T-helper 1 cell (primary cell): ENCODE measurements around the gene COL18A1.

Experiments used
- DNase-seq, 5 donors: peaks; one replicate each; pipeline ENCODE4 v3.0.0-alpha.2; 2012 to 2020

Gene COL18A1

GRCh38 chr21:45456584-45457160 is 51.7 kb downstream of the COL18A1 start:
- no peak for DNase-seq

DNA sequence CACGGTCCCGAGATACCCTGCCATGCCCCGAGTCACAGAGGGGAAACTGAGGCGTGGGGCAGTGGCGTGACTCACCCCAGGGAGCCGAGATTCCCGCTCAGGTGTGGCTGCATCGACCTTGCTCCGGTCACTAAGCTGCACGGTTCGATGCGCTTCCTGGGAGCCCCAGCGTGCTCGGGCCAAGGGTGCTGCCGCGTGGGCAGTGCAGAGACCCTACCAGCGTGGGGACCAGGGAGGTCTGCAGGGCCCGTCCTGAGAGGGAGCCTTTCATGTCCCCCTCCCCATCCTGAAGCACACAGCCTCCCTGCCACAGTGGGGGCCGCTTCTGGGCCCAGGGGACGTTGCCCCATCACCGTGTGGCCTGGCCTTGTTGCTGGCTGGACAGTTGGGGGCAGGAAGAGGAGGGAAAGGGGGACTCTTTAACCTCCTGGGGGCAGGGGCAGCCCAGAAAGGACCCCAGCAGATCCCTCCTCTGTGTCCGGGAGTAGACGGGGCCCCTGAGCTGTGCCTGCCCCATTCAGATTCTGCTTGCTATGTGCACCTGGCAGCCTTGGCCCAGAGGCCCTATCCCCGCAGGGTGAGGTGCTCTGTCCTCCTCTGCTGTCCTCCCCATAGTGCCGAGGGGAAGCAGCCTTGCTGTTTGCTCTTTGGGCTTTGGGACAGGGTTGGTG is 52.3 kb downstream of the COL18A1 start:
- no peak for DNase-seq

GRCh38 chr21:45457832-45458172 is 52.8 kb downstream of the COL18A1 start:
- no peak for DNase-seq

GRCh38 chr21:45458281-45459170 is 53.6 kb downstream of the COL18A1 start:
- no peak for DNase-seq

GRCh38 chr21:45459171-45460010 is 54.4 kb downstream of the COL18A1 start:
- no peak for DNase-seq

DNA sequence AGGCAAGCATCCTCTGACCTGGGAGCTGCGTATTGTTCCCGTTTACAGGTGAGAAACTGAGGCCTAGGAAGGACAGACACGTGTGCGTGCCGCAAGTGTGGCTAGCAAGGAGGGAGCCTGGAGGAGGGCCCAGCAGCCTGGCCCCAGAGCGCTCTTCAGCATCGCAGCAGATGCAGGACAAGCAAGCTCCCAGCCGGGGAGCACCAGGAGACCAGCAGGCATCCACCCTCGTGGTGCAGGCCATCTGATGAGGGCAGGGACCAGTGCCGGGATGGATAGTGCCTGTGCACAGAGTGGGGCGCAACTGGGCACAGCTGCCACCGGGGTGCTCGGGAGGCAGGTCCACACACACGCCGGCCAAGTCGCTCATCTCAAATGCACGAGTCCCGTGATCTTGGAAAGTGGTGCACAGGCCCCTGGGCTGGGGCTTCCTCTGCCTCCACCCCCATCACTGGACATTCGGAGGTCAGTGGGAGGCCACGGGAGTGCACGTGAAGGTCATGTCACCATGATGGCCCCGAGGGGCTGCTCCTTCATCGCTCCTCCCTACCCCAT is 55.1 kb downstream of the COL18A1 start:
- DNase-seq = no peak

DNA sequence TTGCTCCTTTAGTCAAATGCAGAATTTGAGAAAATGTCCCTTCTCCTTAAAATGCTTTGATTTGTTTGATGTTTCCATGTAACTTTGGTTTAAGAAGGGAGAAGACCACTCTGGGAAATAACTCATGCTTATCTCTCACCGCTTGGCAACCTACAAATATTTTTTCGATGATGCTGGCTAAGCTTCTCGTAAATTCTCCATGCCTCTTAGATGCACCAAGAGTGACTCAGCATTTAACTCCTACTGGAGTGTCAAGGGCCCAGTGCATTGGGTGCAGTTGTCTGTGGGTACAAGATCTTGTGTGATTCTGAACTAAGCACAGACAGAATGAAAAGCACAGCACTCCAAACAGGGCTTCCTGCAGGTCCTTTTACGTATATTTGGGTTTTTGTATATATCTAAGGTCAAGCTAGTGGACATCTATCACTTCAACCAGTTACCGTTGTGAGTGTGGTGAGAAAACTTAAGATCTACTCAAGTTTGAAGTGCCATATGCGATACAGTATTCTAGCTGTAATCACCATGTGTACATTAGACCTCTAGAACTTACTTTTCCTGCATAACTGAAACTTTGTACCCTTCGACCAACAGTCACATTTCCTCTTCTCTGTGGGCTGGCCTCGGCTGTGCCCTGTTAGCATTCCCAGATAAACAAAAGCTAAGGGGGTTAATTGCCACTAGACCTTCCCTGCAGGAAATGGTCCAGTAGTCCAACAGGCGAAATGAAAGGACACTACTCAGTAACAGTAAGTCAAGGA is 55.8 kb downstream of the COL18A1 start:
- no peak for DNase-seq

DNA sequence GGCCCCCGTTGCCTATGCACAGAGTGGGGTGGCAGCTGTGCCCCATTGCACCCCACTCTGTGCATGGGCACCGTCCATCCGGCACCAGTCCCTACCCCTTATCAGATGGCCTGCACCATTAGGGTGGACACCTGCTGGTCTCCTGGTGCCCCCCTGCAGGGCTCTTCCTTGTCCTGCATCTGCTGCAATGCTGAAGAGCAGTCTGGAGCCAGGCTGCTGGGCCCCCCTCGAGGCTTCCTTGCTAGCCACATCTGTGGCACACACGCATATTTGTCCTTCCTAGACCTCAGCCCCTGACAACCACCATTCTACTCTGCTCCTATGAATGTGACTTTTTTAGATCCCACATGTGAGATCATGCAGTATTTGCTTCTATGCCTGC is 56.4 kb downstream of the COL18A1 start:
- no peak for DNase-seq

GRCh38 chr21:45461806-45462341 is 56.9 kb downstream of the COL18A1 start:
- no peak for DNase-seq

DNA sequence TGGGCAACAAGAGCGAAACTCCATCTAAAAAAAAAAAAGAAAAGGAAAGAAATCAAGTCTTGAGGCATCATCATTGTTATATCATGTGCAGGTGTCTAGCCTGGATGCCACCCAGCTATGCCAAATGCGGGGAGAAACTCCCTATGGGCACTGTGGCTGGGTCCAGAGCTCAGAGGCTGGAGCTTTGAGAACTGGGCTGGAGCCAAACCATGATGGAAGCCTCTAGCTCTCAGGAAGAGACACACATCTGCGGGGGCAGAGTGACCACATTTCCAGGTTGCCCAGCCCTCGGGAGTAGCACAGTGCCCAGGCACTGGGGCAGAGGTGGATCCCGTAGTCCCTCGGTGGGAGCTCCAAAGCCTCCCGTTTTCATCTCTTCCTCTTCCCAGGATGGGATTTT is 58.9 kb downstream of the COL18A1 start:
- no peak for DNase-seq

DNA sequence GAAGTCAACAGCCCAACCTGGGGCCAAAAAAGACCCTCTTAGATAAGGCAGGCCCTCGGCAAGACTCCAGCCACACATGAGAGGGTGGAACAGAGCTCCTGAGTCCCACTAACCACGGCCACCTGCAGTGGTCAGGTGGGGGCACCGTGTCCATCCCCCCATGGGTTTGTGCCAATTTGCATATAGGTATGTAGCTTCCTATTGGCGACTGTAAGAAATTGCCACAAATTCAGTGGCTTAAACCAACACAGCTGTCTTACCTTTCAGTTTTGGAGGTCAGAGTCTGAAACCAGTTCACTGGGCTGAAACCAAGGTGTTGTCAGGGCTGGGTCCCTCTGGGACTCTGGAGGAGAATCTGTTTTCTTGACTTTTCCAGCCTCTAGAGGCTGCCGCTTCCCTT is 59.3 kb downstream of the COL18A1 start:
- DNase-seq = no peak

GRCh38 chr21:45465105-45465504 is 60.1 kb downstream of the COL18A1 start:
- DNase-seq = no peak

- no peak for DNase-seq
These were observed 60.8 kb downstream of the COL18A1 start for GRCh38 chr21:45465611-45466329.

DNA sequence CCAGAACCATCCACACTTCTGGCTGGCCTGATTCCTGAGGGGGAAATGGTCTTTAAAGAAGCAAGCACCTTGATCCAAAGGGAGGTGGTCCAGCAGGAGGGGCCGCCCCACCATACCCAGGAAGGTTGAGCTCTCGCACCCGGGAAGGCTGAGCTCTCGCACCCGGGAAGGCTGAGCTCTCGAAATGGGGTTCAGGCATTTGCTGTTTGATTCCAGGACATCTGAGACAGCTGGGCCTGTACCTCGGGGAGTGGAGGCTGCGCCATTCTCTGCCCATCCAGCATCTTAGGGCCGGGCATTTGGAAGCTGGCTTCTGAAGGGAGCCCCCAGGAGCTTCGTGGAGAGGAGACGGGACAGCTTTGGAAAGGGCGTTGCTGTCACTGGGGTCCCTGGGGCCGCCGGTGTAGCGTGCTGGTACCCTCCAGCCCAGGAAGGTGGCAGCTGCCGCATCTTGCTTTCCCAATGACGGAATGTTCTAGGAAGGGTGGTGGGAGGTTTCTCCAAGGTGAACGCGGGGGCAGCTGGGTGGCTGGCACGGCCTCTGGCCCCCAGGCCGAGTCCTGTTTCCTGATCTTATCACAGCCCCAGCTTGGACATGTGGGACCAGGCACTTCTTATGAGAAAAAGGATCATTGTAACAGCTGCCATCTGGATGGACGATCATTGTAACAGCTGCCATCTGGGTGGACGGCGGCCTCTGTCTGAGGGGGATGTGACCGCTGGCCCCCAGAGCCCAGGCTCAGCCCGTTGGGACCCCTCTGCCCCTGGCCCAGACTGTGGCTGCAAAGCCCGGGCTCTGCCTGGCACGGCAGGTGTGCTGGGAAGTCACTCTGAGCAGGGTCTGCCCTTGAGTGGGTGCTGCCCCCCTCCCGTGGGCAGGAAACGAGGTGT is 61.6 kb downstream of the COL18A1 start:
- no peak for DNase-seq

GRCh38 chr21:45467221-45467779 is 62.3 kb downstream of the COL18A1 start:
- no peak for DNase-seq

GRCh38 chr21:45468051-45468970 is 63.3 kb downstream of the COL18A1 start:
- DNase-seq = no peak

GRCh38 chr21:45468971-45469272 is 64.0 kb downstream of the COL18A1 start:
- DNase-seq = no peak

DNA sequence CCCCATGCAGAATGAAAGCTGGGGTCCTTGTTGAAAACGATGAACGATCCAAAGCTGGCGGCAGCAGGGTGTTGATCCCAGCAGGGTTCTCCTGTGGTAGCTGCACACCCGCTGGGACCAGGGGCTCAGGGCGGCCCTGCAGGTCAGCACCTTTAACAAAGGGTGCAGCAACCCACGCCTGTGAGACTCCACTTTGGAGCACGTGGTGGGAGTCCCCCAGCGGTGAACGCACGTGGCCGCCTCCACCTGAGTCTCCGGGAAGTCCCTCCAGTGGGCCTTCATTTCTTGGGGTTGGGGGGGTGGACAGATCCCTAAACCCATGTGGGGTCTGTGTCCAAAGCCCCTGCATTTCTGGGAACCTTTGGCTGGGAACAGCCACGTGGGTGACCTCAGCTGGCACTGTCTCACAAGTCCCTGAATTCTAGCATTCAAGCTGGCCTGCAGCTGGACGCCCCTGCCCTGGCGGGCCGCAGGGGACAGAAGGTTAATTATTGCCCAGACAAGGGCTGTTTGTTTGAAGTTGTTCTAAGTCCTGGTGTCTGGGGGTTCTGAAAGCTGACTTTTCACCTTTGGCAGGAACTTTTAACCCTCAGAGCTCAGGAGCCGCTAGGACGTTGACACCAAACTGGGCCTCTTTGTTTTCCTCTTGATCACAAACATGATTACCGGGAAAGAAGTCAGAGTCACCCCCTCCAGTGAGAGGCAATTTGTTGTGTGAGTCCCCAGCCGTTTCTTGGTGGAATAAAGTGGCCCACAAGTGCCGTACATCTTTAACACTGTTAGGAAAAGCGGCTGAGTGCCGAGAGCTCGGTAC is 64.5 kb downstream of the COL18A1 start:
- no peak for DNase-seq
